Panc1 (cell line): ENCODE data around the gene KAT8. TPM values are rescaled to one million over a fixed set of nuclear protein-coding genes. Genes with fewer than 3 reads are reported as not detected.

Experiments used
- ATAC-seq: fragments of 200-7000 bp; cut with Tn5 transposase; 2 replicates; pipeline ENCODE4 v1.9.1; 2020; ENCODE audit warnings: mild to moderate bottlenecking, moderate library complexity
- BruUV-seq: library from RNA; stranded (reverse); fragments of 400-500 nt; replicated peaks from 2 replicates; lab custom pipeline; 2021; lab: Mats Ljungman, UMichigan
- CTCF ChIA-PET: fragments of 300-600 bp; sonication (Branson Sonifier 250); formaldehyde crosslinking; loops from one replicate; lab custom pipeline; 2022; ENCODE audit warnings: antibody characterized with exemption; lab: Charles Lee
- POLR2A ChIA-PET: fragments of 300-600 bp; sonication (Branson Sonifier 250); formaldehyde crosslinking; loops from one replicate; lab custom pipeline; 2022; ENCODE audit warnings: antibody characterized with exemption; lab: Charles Lee
- DNase-seq: peaks from one replicate; pipeline ENCODE4 v3.0.0-alpha.2; 2010; ENCODE audit warnings: low read depth, low spot score
- H3K27ac ChIP-seq: 2 replicates; pipeline ENCODE4 v1.5.1; 2011; ENCODE audit warnings: mild to moderate bottlenecking, low read length, inconsistent platforms
- H3K27me3 ChIP-seq: fragments of 200-500 bp; sonication (Bioruptor generic); 2 replicates; pipeline ENCODE4 v1.6.0; 2014; ENCODE audit warnings: low read length, inconsistent platforms; ENCODE audit not compliant: control insufficient read depth, insufficient read depth
- H3K36me3 ChIP-seq: fragments of 200-500 bp; sonication (Bioruptor generic); 2 replicates; pipeline ENCODE4 v1.5.1; 2014; ENCODE audit warnings: inconsistent platforms, mild to moderate bottlenecking, low read length, moderate library complexity; ENCODE audit not compliant: control insufficient read depth, insufficient read depth
- H3K4me1 ChIP-seq: 2 replicates; pipeline ENCODE4 v1.5.1; 2011; ENCODE audit warnings: inconsistent platforms, mild to moderate bottlenecking, low read length, moderate library complexity; ENCODE audit not compliant: control insufficient read depth, insufficient read depth
- H3K4me3 ChIP-seq, 2 experiments: 2 replicates each; pipeline ENCODE4 v1.5.1; 2011 to 2012; ENCODE audit warnings: low read depth in 2 of 2, low read length in 2 of 2, mild to moderate bottlenecking in 2 of 2, inconsistent platforms in 1 of 2, moderate library complexity in 1 of 2
- H3K9me3 ChIP-seq: fragments of 200-500 bp; sonication (Bioruptor generic); 2 replicates; pipeline ENCODE4 v1.5.1; 2014; ENCODE audit warnings: low read depth, mild to moderate bottlenecking, inconsistent platforms, low read length, moderate library complexity; ENCODE audit not compliant: control insufficient read depth, insufficient read depth
- CTCF ChIP-seq: fragments of 450-650 bp; IDR thresholded peaks from 2 replicates; pipeline ENCODE4 v1.5.1; 2017; ENCODE audit warnings: mild to moderate bottlenecking
- POLR2AphosphoS5 ChIP-seq: IDR thresholded peaks from 2 replicates; pipeline ENCODE4 v1.6.1; 2012; ENCODE audit warnings: mild to moderate bottlenecking, low read depth, low read length, moderate library complexity
- REST ChIP-seq, 2 experiments: IDR thresholded peaks; 2 replicates each; pipeline ENCODE4 v1.6.1; 2011 to 2012; ENCODE audit warnings: low read depth in 2 of 2, control low read depth in 1 of 2, low read length in 1 of 2, mild to moderate bottlenecking in 1 of 2, moderate library complexity in 1 of 2; ENCODE audit not compliant: insufficient read depth in 1 of 2
- SIN3A ChIP-seq: IDR thresholded peaks from 2 replicates; pipeline ENCODE4 v1.6.1; 2012; ENCODE audit warnings: low read depth, mild to moderate bottlenecking, low read length, moderate library complexity, borderline replicate concordance; ENCODE audit not compliant: insufficient read depth
- TCF7L2 ChIP-seq: IDR thresholded peaks from 2 replicates; pipeline ENCODE4 v1.6.1; 2011; ENCODE audit warnings: mild to moderate bottlenecking, low read depth, low read length, inconsistent platforms
- in situ Hi-C: cut with HindIII; loops from 2 replicates; pipeline ENCODE4 v1.10.0; 2016; ENCODE audit warnings: low sequenced_read_pairs, low pct_unique_long_range_greater_than_20kb
- intact Hi-C: fragments of 100-400 bp; cut with micrococcal nuclease; formaldehyde crosslinking; loops from one replicate; pipeline ENCODE4 v1.10.0; 2022; ENCODE audit not compliant: unreplicated experiment
- total RNA-seq: library from RNA; stranded (reverse); gene quantifications from one replicate; pipeline ENCODE4 v1.2.1, GENCODE V29; 2021; ENCODE audit not compliant: unreplicated experiment

The KAT8 gene
- total RNA-seq, 1 experiment from 2014 or later: 48.3 TPM

- Histone ChIP-seq H3K9me3 (no peaks in the 10 kb centered on the region), H3K27ac (no peak overlapping the region), H3K36me3 (no peaks in the 10 kb centered on the region; the same call in 1 of the 2 replicates), H3K27me3 (no peaks in the 10 kb centered on the region), H3K4me3 (no peak overlapping the region), H3K4me1 (peaks cover 4% of the 10 kb centered on the region)
- DNase-seq (no peak), ATAC-seq (no peak)
- no peak for TF ChIP-seq POLR2AphosphoS5
- no peak for TF ChIP-seq SIN3A
- TF ChIP-seq REST (IDR thresholded peaks at IDR 0.05; ENCODE audit: insufficient read depth in 1 of 2, low read depth in 2 of 2, low read length in 1 of 2): no peak
- TF ChIP-seq CTCF: no peak
- TF ChIP-seq TCF7L2: no peak
- in situ Hi-C loops (no loop called here), intact Hi-C loops (loop anchor here (10.0 kb wide), 1 partner anchor 56 kb away; the partner anchor contains the start of gene STX4)
- BruUV-seq: no TSS peak
- POLR2A ChIA-PET: no interaction called here
- CTCF ChIA-PET: interaction anchor here (0.7 kb wide), 1 partner anchor 93 kb away, joined by 3 read pairs; no protein-coding TSS in a partner anchor
Measured at GRCh38 chr16:31090540-31090939, 26.9 kb upstream of the KAT8 start.

GRCh38 chr16:31092330-31092729, 25.1 kb upstream of the KAT8 start:
- BruUV-seq: no TSS peak
- Histone ChIP-seq H3K27ac (no peak overlapping the region), H3K36me3 (no peaks in the 10 kb centered on the region; the same call in 1 of the 2 replicates), H3K9me3 (no peaks in the 10 kb centered on the region), H3K4me3 (no peak overlapping the region), H3K27me3 (no peaks in the 10 kb centered on the region), H3K4me1 (peaks cover 7% of the 10 kb centered on the region; the same call in 1 of the 2 replicates)
- no peak for TF ChIP-seq REST (IDR thresholded peaks at IDR 0.05; ENCODE audit: insufficient read depth in 1 of 2, low read depth in 2 of 2, low read length in 1 of 2)
- TF ChIP-seq SIN3A: no peak
- no peak for TF ChIP-seq TCF7L2
- no peak for TF ChIP-seq POLR2AphosphoS5
- no peak for TF ChIP-seq CTCF
- ATAC-seq (no peak), DNase-seq (no peak)
- in situ Hi-C loops (no loop called here), intact Hi-C loops (loop anchor here (10.0 kb wide), 1 partner anchor 58 kb away; the partner anchor contains the start of gene STX4)
- ChIA-PET CTCF (interaction anchor here (0.6 kb wide), 2 partner anchors 25 to 338 kb away, joined by 3 to 4 read pairs; no protein-coding TSS in a partner anchor), POLR2A (interaction anchor here (0.6 to 0.9 kb wide), 2 partner anchors 25 to 44 kb away, joined by 3 to 6 read pairs; partner anchors contain the start of gene KAT8)
